H1 (cell line): Measurements from ENCODE around the gene CGREF1. TPM values are rescaled to one million over a fixed set of nuclear protein-coding genes. Genes with fewer than 3 reads are reported as not detected.
A peak's percentile ranks its signal among the peaks of the same experiment; 100 is the strongest.

ENCODE experiments used
- CTCF ChIA-PET: fragments of 300-600 bp; sonication (Branson Sonifier 250); formaldehyde crosslinking; loops from one replicate; lab custom pipeline; 2021; ENCODE audit not compliant: partially characterized antibody; lab: Charles Lee
- POLR2A ChIA-PET: fragments of 300-600 bp; sonication (Branson Sonifier 250); formaldehyde crosslinking; loops from one replicate; lab custom pipeline; 2021; ENCODE audit warnings: inconsistent platforms; ENCODE audit not compliant: partially characterized antibody; lab: Charles Lee
- DNase-seq, 2 experiments: peaks; one replicate each; pipeline versions ENCODE4 v3.0.0 to v3.0.0-alpha.2; 2010 to 2022; ENCODE audit warnings: low spot score in 2 of 2, low read depth in 1 of 2, mixed read lengths in 1 of 2
- FAIRE-seq: peaks from 2 replicates; lab custom pipeline; 2011; peaks lifted over from hg19 to GRCh38; lab: Jason Lieb, UNC
- H2AFZ ChIP-seq: 2 replicates; pipeline ENCODE4 v1.8.1; 2012; ENCODE audit warnings: low read length, inconsistent platforms
- H2AK5ac ChIP-seq: 2 replicates; pipeline ENCODE4 v1.6.1; 2013; ENCODE audit warnings: low read depth, low read length
- H2BK120ac ChIP-seq: replicated peaks from 2 replicates; pipeline ENCODE3; 2013; ENCODE audit warnings: low read depth, low read length, inconsistent platforms
- H2BK12ac ChIP-seq: 2 replicates; pipeline ENCODE4 v1.6.1; 2013; ENCODE audit warnings: low read depth, low read length
- H2BK15ac ChIP-seq: 2 replicates; pipeline ENCODE4 v1.6.1; 2013; ENCODE audit warnings: low read length
- H2BK20ac ChIP-seq: 2 replicates; pipeline ENCODE4 v1.6.1; 2013; ENCODE audit warnings: low read length
- H2BK5ac ChIP-seq: 2 replicates; pipeline ENCODE4 v1.6.1; 2013; ENCODE audit warnings: low read depth, low read length
- H3K14ac ChIP-seq: 2 replicates; pipeline ENCODE4 v1.6.1; 2013; ENCODE audit warnings: inconsistent platforms; ENCODE audit not compliant: insufficient read length
- H3K18ac ChIP-seq: 2 replicates; pipeline ENCODE4 v1.6.1; 2013; ENCODE audit warnings: low read length; ENCODE audit errors: extremely low read depth
- H3K23ac ChIP-seq: 2 replicates; pipeline ENCODE4 v1.6.1; 2013; ENCODE audit warnings: inconsistent platforms; ENCODE audit not compliant: insufficient read length
- H3K23me2 ChIP-seq: 2 replicates; pipeline ENCODE4 v1.6.1; 2013; ENCODE audit warnings: low read depth, low read length
- H3K27ac ChIP-seq: 2 replicates; pipeline ENCODE4 v1.6.1; 2011; ENCODE audit warnings: low read depth, low read length, inconsistent platforms
- H3K27me3 ChIP-seq, 4 experiments: replicated peaks in 1 of 4; 1 replicate in 1 of 4; 2 replicates in 3 of 4; pipeline versions ENCODE4 v1.6.1 to v1.8.1; 2011 to 2013; ENCODE audit warnings: low read length in 3 of 4, mild to moderate bottlenecking in 3 of 4, inconsistent platforms in 2 of 4, mixed read lengths in 2 of 4, moderate library complexity in 1 of 4; ENCODE audit not compliant: control insufficient read depth in 3 of 4, insufficient read depth in 3 of 4; ENCODE audit errors: extremely low read depth in 1 of 4
- H3K36me3 ChIP-seq, 4 experiments: 2 replicates each; pipeline versions ENCODE4 v1.6.1 to v1.8.1; 2011 to 2013; ENCODE audit warnings: mild to moderate bottlenecking in 4 of 4, low read length in 3 of 4, moderate library complexity in 2 of 4, control low read depth in 1 of 4, inconsistent platforms in 1 of 4; ENCODE audit not compliant: insufficient read depth in 4 of 4, control insufficient read depth in 2 of 4
- H3K4ac ChIP-seq: replicated peaks from 2 replicates; pipeline ENCODE3; 2013; ENCODE audit warnings: low read length, low read depth, mixed read lengths, inconsistent platforms; ENCODE audit not compliant: insufficient read length
- H3K4me1 ChIP-seq, 4 experiments: replicated peaks in 1 of 4; 1 replicate in 1 of 4; 2 replicates in 3 of 4; pipeline versions ENCODE4 v1.6.1 to v1.8.1; 2011 to 2013; ENCODE audit warnings: low read length in 3 of 4, inconsistent platforms in 2 of 4, mixed read lengths in 1 of 4; ENCODE audit not compliant: insufficient read depth in 4 of 4, control insufficient read depth in 3 of 4
- H3K4me2 ChIP-seq, 2 experiments: 2 replicates each; pipeline versions ENCODE4 v1.6.1 to v1.8.1; 2011 to 2013; ENCODE audit warnings: low read depth in 2 of 2, low read length in 2 of 2, control low read depth in 1 of 2, inconsistent platforms in 1 of 2, mild to moderate bottlenecking in 1 of 2; ENCODE audit not compliant: insufficient read depth in 1 of 2
- H3K4me3 ChIP-seq, 4 experiments: fragments of 200-600, 300-600 bp in 1 of 4; sonication (generic), shearing (Covaris generic), sonication (Bioruptor Twin) in 1 of 4; 2 replicates each; pipeline versions ENCODE4 v1.5.1 to v1.8.1; 2011 to 2016; ENCODE audit warnings: low read length in 4 of 4, low read depth in 3 of 4, control low read depth in 2 of 4, inconsistent platforms in 2 of 4, mild to moderate bottlenecking in 2 of 4, mixed read lengths in 1 of 4, moderate library complexity in 1 of 4; ENCODE audit not compliant: insufficient read depth in 2 of 4; ENCODE audit errors: extremely low read depth in 1 of 4
- H3K56ac ChIP-seq: replicated peaks from 2 replicates; pipeline ENCODE3; 2013; ENCODE audit warnings: low read depth, mild to moderate bottlenecking, mixed read lengths, low read length, inconsistent platforms; ENCODE audit not compliant: insufficient read length
- H3K79me1 ChIP-seq: 2 replicates; pipeline ENCODE4 v1.6.1; 2013; ENCODE audit warnings: low read depth, low read length, control low read depth
- H3K79me2 ChIP-seq, 2 experiments: 2 replicates each; pipeline versions ENCODE4 v1.6.1 to v1.8.1; 2012 to 2013; ENCODE audit warnings: low read length in 2 of 2, mild to moderate bottlenecking in 2 of 2, inconsistent platforms in 1 of 2; ENCODE audit not compliant: insufficient read depth in 2 of 2, control insufficient read depth in 1 of 2
- H3K9ac ChIP-seq, 4 experiments: replicated peaks in 1 of 4; 1 replicate in 1 of 4; 2 replicates in 3 of 4; pipeline versions ENCODE4 v1.6.1 to v1.8.1; 2011 to 2013; ENCODE audit warnings: low read depth in 3 of 4, low read length in 3 of 4, control low read depth in 2 of 4, mild to moderate bottlenecking in 2 of 4, moderate library complexity in 2 of 4, inconsistent platforms in 1 of 4; ENCODE audit errors: extremely low read depth in 1 of 4
- H3K9me3 ChIP-seq, 2 experiments: 2 replicates each; pipeline versions ENCODE4 v1.6.1 to v1.8.1; 2012 to 2013; ENCODE audit warnings: mild to moderate bottlenecking in 2 of 2, moderate library complexity in 2 of 2, control low read depth in 1 of 2, inconsistent platforms in 1 of 2, low read depth in 1 of 2, low read length in 1 of 2, mixed read lengths in 1 of 2; ENCODE audit not compliant: insufficient read depth in 2 of 2
- H4K20me1 ChIP-seq, 2 experiments: replicated peaks in 1 of 2; 2 replicates each; pipeline versions ENCODE3 to v1.8.1; 2011 to 2013; ENCODE audit warnings: inconsistent platforms in 2 of 2, low read length in 2 of 2, mild to moderate bottlenecking in 1 of 2; ENCODE audit not compliant: insufficient read depth in 2 of 2, control insufficient read depth in 1 of 2
- H4K5ac ChIP-seq: 2 replicates; pipeline ENCODE4 v1.6.1; 2013; ENCODE audit warnings: low read length, low read depth, mixed read lengths, inconsistent platforms; ENCODE audit not compliant: insufficient read length
- H4K8ac ChIP-seq: 2 replicates; pipeline ENCODE4 v1.8.0; 2013; ENCODE audit warnings: mild to moderate bottlenecking, moderate library complexity, low read length, inconsistent platforms; ENCODE audit not compliant: insufficient read depth; ENCODE audit errors: extremely low read depth
- H4K91ac ChIP-seq: replicated peaks from 2 replicates; pipeline ENCODE3; 2013; ENCODE audit warnings: low read length, mixed read lengths, inconsistent platforms; ENCODE audit not compliant: insufficient read length
- BACH1 ChIP-seq: IDR thresholded peaks from 2 replicates; pipeline ENCODE4 v1.6.1; 2012; ENCODE audit warnings: low read length, improper control_type of control experiment
- MAFK ChIP-seq: IDR thresholded peaks from 2 replicates; pipeline ENCODE4 v1.6.1; 2012; ENCODE audit warnings: low read depth, mild to moderate bottlenecking, improper control_type of control experiment, low read length
- RXRA ChIP-seq: IDR thresholded peaks from 2 replicates; pipeline ENCODE4 v1.6.1; 2011; ENCODE audit warnings: low read depth, mild to moderate bottlenecking, low read length, moderate library complexity; ENCODE audit not compliant: insufficient read depth
- WGBS, 2 experiments: shearing (Covaris generic) in 1 of 2; methylation state at CpG; one replicate each; pipeline versions ENCODE4 v1.1.6 to v1.1.7; 2013 to 2015; ENCODE audit warnings: low lambda C conversion rate in 2 of 2, mixed read lengths in 2 of 2, inconsistent platforms in 1 of 2, low coverage in 1 of 2, missing lambda C conversion rate in 1 of 2; ENCODE audit not compliant: insufficient replicate concordance in 2 of 2, insufficient coverage in 1 of 2, insufficient read length in 1 of 2; ENCODE audit errors: extremely low coverage in 1 of 2, missing lambda C conversion rate in 1 of 2; 5-methylcytosine and 5-hydroxymethylcytosine counted together
- polyA plus RNA-seq, 7 experiments: library from polyadenylated mRNA; depleted of rRNA in 3 of 7; stranded (reverse) in 5 of 7; unstranded in 2 of 7; fragments of >200 nt in 5 of 7; fragments of 200-250 nt in 2 of 7; gene quantifications; 1 replicate in 5 of 7; 2 replicates in 1 of 7; 4 replicates in 1 of 7; pipeline versions ENCODE4 v1.2.1 to v1.2.3, GENCODE V29; 2011 to 2013; ENCODE audit warnings: missing spikeins in 2 of 7, mixed read lengths in 2 of 7
- total RNA-seq: library from RNA; stranded (reverse); fragmentation: NEBNext Ultra II Directional; extraction: Animal tissue kit (Norgen Biotek cat#: 25700); gene quantifications from 2 replicates; pipeline ENCODE4 v1.2.1, GENCODE V29; 2021

The CGREF1 gene
- total and polyA plus RNA-seq, 2 of the 8 experiments (the other 6 are each of a cell fraction or from before 2014, with no cell fraction given): 2.5 to 3.4 TPM

DNA sequence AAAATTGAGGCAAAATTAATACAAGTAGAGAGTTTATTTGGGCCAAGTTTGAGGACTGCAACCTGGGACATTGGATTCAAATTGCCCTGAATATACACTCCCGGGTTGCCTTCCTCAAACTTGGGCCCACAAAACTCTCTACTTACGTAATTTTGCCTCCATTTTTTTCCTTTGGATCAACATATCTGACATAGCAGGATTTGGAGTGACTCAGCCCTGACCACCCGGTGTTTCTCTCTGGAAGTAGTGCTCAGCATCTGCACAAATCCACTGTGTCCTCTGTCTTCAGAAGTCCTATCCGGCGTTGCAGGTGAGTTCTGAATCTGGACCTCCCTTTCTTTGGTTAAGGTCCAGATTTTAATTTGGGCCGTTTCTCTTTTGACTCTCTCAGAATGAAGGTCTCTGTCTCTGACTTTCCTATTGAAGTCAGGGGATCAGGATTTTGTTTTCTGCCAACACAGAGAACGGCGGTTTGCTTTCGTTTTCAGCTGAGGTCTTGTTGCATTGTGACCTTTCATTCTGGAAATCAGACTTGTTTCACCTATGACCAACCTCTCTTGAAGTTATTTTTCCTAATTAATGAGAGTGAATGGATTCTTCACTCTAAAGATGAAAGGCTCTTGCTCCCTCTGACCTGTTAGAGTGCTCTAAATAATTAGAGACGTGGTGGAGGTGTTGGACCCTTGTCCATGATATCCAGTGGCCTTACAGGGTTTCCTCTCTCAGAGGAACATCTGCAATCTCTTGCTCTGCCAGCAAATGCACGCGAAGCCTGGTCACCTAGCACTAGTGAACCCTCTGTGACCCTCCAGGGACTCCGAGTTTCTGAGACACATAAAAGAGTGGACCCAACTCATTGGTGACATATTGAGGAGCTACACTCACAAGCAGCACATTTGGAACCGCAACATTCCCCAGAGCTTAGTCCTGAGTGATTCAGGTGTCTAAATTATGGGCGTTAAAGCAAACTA, 43.5 kb upstream of the CGREF1 start:
- Histone ChIP-seq H3K23me2 (no peaks in the 10 kb centered on the region), H2BK120ac (peak overlapping the region; percentile 43), H4K8ac (no peak overlapping the region), H4K91ac (no peak overlapping the region), H3K79me1 (no peaks in the 10 kb centered on the region), H3K79me2 (no peaks in the 10 kb centered on the region), H2BK15ac (no peak overlapping the region), H3K56ac (no peak overlapping the region), H3K9ac (no peak overlapping the region), H3K4me2 (no peak overlapping the region), H2AK5ac (no peak overlapping the region), H2BK5ac (no peak overlapping the region), H3K14ac (no peak overlapping the region), H2BK20ac (no peak overlapping the region), H3K4me3 (no peak overlapping the region), H2BK12ac (no peak overlapping the region; the same call in 1 of the 2 replicates), H3K18ac (no peak overlapping the region; the same call in 1 of the 2 replicates), H3K36me3 (no peaks in the 10 kb centered on the region)
- 92% methylated on average over 15 of the region's 15 CpGs; no CpG with 5 or more reads in 1 of the 2 experiments for whole genome bisulfite sequencing, 2 experiments
- CTCF ChIA-PET: interaction anchor here (1.0 kb wide), 1 partner anchor 28 kb away, joined by 3 read pairs; the partner anchor contains the start of gene PREB
- no peak for FAIRE-seq
- POLR2A ChIA-PET: interaction anchor here (2.0 kb wide), 1 partner anchor 8 kb away, joined by 6 read pairs; no protein-coding TSS in a partner anchor
- TF ChIP-seq RXRA (no peak), MAFK (0 out of 2 replicates have a peak, but pooled peaks have one; percentile 6), BACH1 (peak; percentile 69; the same call in 1 of the 2 replicates)
- TF ChIP-seq, all 59 proteins: peak for 2
- DNase-seq: no peak
- H4K5ac ChIP-seq: no peak overlapping the region
- H3K27ac ChIP-seq: no peak overlapping the region
- no peaks in the 10 kb centered on the region for H3K9me3 ChIP-seq
- H4K20me1 ChIP-seq: no peaks in the 10 kb centered on the region
- H3K4me1 ChIP-seq: no peaks in the 10 kb centered on the region; a peak in 4 of 7 replicates
- no peaks in the 10 kb centered on the region for H3K27me3 ChIP-seq
- no peak overlapping the region for H3K4ac ChIP-seq
- H2AFZ ChIP-seq: no peak overlapping the region
- no peak overlapping the region for H3K23ac ChIP-seq
